AG04450 (cell line): ENCODE data around the gene CNTN6. TPM values are rescaled to one million over a fixed set of nuclear protein-coding genes. Genes with fewer than 3 reads are reported as not detected.

Experiments used
- CTCF ChIA-PET: fragments of 300-600, 350-600 bp; formaldehyde crosslinking; extraction: SDS; loops from one replicate; lab custom pipeline; 2022; ENCODE audit warnings: antibody characterized with exemption, inconsistent platforms; lab: Charles Lee
- POLR2A ChIA-PET: fragments of 350-600 bp; formaldehyde crosslinking; extraction: SDS; loops from one replicate; lab custom pipeline; 2021; ENCODE audit warnings: antibody characterized with exemption, inconsistent platforms; lab: Yijun Ruan, JAX
- DNase-seq: peaks from one replicate; pipeline ENCODE4 v3.0.0-alpha.2; 2011; ENCODE audit warnings: low read depth, low spot score
- H3K27ac ChIP-seq: one replicate; pipeline ENCODE4 v1.5.1; 2012; ENCODE audit warnings: low read depth, low read length, control low read depth
- H3K27me3 ChIP-seq: one replicate; pipeline ENCODE4 v1.6.0; 2012; ENCODE audit warnings: low read length; ENCODE audit not compliant: control insufficient read depth, insufficient read depth
- H3K4me3 ChIP-seq: 2 replicates; pipeline ENCODE4 v1.5.1; 2011; ENCODE audit warnings: mild to moderate bottlenecking, low read depth, low read length, control low read depth
- H3K9me3 ChIP-seq: 2 replicates; pipeline ENCODE4 v1.5.1; 2012; ENCODE audit warnings: low read length; ENCODE audit not compliant: control insufficient read depth, insufficient read depth
- polyA plus RNA-seq: library from polyadenylated mRNA; depleted of rRNA; stranded (reverse); fragments of >200 nt; gene quantifications from 2 replicates; pipeline ENCODE4 v1.2.3, GENCODE V29; 2011
- TF ChIP-seq, protein P1 (sequence below): IDR thresholded peaks from 2 replicates; pipeline ENCODE4 v1.5.1; 2011; ENCODE audit warnings: low read depth, low read length, control low read depth, inconsistent platforms

Gene CNTN6
- polyA plus RNA-seq, 1 experiment: not detected

DNA sequence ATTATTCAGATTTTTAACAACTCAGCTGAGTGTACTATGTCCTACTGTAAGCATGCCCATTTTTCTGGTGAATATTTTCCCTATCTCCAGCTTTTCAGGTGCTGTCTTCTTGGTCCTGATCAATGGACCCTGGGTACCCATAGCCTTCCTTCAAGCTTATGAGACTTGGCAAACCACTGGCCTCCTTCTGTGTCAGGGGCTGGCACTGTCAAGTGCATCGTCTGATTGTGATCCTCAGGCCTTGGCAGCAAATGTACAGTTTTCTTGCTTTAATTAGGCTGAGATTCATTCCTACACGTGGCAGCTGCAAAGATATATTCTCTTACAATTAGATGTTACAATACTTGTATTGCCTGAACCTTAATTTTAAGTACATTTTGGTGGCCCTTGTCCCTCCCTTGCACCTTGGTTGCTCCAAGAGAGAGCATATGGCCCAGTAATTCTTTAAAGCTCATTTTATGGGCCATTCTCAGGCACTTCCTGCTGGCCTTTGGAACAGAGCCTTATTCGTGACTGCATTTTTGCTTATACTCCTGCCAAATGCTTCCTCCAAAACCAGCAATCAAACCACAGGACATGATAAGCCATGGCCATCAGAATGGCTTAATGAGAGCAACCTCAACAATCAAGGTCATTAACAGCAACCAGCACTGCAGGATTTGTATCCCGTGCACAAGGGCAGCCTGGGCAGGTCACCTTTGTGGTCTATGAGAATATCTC, 179.9 kb downstream of the CNTN6 start:
- H3K9me3 ChIP-seq: peaks cover 9% of the 10 kb centered on the region
- ChIA-PET POLR2A (no interaction called here), CTCF (no interaction called here)
- DNase-seq: no peak
- no peak overlapping the region for H3K4me3 ChIP-seq
- H3K27me3 ChIP-seq: no peaks in the 10 kb centered on the region
- TF ChIP-seq, protein P1, sequence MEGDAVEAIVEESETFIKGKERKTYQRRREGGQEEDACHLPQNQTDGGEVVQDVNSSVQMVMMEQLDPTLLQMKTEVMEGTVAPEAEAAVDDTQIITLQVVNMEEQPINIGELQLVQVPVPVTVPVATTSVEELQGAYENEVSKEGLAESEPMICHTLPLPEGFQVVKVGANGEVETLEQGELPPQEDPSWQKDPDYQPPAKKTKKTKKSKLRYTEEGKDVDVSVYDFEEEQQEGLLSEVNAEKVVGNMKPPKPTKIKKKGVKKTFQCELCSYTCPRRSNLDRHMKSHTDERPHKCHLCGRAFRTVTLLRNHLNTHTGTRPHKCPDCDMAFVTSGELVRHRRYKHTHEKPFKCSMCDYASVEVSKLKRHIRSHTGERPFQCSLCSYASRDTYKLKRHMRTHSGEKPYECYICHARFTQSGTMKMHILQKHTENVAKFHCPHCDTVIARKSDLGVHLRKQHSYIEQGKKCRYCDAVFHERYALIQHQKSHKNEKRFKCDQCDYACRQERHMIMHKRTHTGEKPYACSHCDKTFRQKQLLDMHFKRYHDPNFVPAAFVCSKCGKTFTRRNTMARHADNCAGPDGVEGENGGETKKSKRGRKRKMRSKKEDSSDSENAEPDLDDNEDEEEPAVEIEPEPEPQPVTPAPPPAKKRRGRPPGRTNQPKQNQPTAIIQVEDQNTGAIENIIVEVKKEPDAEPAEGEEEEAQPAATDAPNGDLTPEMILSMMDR: no peak
- no peak overlapping the region for H3K27ac ChIP-seq

DNA sequence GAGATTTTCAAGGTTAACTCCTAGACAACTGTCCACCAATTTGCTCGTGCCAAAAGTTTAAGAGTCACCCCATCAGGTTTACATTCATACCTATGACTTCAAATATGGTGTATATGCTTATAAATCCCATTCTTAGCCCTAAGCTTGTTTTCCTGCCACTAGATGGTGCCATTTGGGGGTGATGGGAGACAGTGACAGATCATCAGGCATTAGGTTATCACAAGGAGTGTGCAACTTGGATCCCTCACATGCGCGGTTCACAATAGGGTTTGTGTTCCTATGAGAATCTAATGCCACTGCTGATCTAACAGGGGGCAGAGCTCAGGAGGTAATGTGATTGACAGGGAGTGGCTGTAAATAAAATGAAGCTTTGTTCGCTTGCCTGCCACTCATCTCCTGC, 182.7 kb downstream of the CNTN6 start:
- no peak overlapping the region for H3K27ac ChIP-seq
- POLR2A ChIA-PET: no interaction called here
- no peak for DNase-seq
- H3K9me3 ChIP-seq: peaks cover 6% of the 10 kb centered on the region; the same call in 1 of the 2 replicates
- TF ChIP-seq, protein P1: no peak
- CTCF ChIA-PET: no interaction called here
- no peak overlapping the region for H3K4me3 ChIP-seq
- H3K27me3 ChIP-seq: no peaks in the 10 kb centered on the region

DNA sequence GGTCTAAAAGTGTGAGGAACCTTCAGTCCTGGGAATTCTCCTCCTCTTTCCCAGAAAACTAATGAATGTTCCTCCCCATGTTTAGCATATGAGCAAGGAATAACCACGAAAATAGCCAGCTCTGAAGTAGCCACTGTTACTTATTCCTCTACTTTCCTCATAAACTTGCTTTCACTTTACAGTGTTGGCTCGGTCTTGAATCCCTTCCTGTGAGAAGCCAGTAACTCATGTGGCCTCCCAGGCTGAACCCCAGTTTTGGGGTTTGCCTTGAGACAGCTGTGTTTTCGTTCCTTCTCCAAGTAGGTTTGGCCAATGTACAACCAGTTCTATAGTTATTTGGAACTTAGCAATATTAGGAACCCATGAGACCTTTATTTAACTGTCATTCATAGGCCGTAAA, 195.0 kb downstream of the CNTN6 start:
- DNase-seq: no peak
- CTCF ChIA-PET: interaction anchor here (0.6 kb wide), 1 partner anchor 730 kb away, joined by 7 read pairs; no protein-coding TSS in a partner anchor
- Histone ChIP-seq H3K27ac (no peak overlapping the region), H3K4me3 (no peak overlapping the region), H3K9me3 (peaks cover 18% of the 10 kb centered on the region), H3K27me3 (no peaks in the 10 kb centered on the region)
- POLR2A ChIA-PET: no interaction called here
- TF ChIP-seq, protein P1: no peak

DNA sequence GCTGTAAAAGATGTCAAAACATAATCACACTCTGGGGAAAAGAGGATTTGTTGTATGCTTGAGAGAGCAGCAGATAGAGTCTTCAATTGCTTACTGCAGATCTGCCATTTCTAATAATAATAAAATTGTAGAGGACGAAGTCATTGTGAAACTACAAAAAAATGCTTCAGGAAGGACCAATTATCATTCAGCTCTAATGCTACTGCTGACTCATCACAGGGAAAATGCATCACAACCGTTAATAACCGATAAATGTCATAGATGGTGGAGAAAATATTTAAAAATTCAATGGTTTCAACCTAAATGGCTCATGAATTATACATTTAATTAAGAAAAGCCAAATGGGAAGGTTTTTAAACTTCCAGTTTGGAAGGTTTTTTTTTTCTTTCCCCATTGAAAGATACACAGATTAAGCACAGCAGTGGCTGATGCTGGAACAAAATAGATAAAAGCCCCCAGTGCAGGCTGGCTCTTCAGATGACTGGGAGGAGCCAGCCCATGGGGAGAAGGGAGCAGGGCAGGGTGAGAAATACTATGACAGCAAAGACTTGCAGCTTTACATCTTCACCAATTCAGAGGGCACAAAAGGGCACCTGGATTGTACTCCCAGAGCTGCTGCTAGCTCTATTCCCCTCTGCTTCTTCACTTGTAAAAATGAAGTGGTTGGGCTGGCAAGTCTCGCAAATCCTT, 196.1 kb downstream of the CNTN6 start:
- H3K4me3 ChIP-seq: no peak overlapping the region
- H3K27ac ChIP-seq: no peak overlapping the region
- H3K27me3 ChIP-seq: no peaks in the 10 kb centered on the region
- ChIA-PET CTCF (no interaction called here), POLR2A (no interaction called here)
- DNase-seq: no peak
- TF ChIP-seq, protein P1: no peak
- peaks cover 10% of the 10 kb centered on the region for H3K9me3 ChIP-seq

DNA sequence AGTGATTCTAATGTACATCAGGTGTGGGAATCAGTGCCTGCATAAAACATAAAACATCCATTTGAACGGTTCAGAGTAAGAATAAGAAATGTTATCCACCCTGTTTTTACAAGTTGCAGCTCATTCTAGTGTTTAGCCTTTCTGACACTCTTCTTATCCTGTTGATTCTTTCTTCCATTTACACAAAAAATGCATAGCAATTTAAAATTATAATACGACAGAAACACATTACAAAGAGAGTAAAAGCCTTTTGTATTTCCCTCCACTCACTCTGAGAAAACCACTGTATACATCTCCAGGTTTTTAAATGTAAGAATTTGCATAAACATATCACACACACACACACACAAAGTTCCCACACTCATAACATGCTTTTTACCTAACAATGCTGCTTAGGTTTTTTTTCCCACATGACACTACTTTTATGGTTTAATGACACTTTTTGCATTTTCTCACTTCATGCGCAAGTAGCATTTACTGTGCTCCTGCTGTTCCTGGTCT, 199.8 kb downstream of the CNTN6 start:
- Histone ChIP-seq H3K4me3 (no peak overlapping the region), H3K9me3 (peaks cover 10% of the 10 kb centered on the region), H3K27ac (no peak overlapping the region), H3K27me3 (no peaks in the 10 kb centered on the region)
- DNase-seq: no peak
- TF ChIP-seq, protein P1: no peak
- POLR2A ChIA-PET: no interaction called here
- CTCF ChIA-PET: no interaction called here
